Measurements from ENCODE around the gene ARPC1B. TPM values are rescaled to one million over a fixed set of nuclear protein-coding genes. Genes with fewer than 3 reads are reported as not detected.

The ARPC1B gene
- total and polyA plus RNA-seq, 7 donors = 70.3 to 390 (median 136) TPM

DNA sequence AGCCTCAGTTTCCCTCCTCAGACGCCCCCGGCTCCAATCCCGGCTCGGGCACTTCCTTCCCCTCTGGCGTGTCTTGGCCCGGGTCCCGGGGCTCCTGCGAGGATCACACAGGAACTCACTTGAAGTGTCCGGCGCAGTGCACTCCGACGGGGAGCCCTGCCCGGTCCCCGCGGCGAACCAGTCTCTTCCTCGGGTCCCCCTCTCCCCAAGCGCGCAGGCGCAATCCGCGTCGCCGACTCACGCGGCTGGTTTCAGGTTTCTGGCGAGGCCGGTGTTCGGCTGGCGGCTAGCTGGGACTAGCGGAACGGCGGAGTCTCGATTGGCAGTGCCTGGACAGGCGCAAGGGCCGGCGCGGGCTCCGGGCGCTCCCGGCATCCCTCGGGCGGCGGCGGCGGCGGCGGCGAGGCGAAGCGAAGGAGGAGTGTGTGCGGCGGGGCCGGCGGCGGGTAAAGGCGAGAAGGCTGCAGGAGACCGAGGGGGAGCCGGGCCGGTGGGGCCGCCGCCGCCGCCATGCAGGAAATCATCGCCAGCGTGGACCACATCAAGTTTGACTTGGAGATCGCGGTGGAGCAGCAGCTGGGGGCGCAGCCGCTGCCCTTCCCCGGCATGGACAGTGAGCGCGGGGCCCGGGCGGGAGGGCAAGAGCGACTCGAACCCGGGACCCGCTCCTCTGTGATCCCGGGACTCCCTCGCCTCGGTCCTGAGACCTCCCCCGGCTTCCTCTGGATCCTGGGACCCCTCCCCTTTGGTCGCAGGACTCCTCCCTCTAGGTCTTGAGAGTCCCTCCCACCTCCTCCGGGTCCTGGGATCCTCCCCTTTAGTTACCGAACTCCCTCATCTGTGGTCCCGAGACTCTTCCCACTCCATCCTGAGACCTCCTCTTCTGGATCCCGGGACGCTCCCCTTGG, 64.3 kb downstream of the ARPC1B start, which contains the start of the genes CPSF4 and PTCD1:
TSS of gene CPSF4 (plus strand) at position 371 of the 908 bp plus-strand sequence. CDS start at position 511, 140 bp downstream.
TSS of gene PTCD1 (minus strand) at position 226 of the 908 bp plus-strand sequence. CDS start 3,556 bp downstream, outside the sequence.
- WGBS, 2 donors = 0% methylated on average over 89 of the region's 89 CpGs
- H3K27me3 ChIP-seq = no peaks in the 10 kb centered on the region
- peaks cover 0 to 26% (median 4%) of the 10 kb centered on the region in 4 donors for H3K36me3 ChIP-seq
- TF ChIP-seq, protein P1, sequence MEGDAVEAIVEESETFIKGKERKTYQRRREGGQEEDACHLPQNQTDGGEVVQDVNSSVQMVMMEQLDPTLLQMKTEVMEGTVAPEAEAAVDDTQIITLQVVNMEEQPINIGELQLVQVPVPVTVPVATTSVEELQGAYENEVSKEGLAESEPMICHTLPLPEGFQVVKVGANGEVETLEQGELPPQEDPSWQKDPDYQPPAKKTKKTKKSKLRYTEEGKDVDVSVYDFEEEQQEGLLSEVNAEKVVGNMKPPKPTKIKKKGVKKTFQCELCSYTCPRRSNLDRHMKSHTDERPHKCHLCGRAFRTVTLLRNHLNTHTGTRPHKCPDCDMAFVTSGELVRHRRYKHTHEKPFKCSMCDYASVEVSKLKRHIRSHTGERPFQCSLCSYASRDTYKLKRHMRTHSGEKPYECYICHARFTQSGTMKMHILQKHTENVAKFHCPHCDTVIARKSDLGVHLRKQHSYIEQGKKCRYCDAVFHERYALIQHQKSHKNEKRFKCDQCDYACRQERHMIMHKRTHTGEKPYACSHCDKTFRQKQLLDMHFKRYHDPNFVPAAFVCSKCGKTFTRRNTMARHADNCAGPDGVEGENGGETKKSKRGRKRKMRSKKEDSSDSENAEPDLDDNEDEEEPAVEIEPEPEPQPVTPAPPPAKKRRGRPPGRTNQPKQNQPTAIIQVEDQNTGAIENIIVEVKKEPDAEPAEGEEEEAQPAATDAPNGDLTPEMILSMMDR (IDR thresholded peaks at IDR 0.05) = no peak
- TF ChIP-seq EP300 (IDR thresholded peaks at IDR 0.05) (no peak), POLR2AphosphoS5 (IDR thresholded peaks at IDR 0.05) (peak in 3 of 4 donors; percentile 78 to 81 (median 80)), POLR2A (IDR thresholded peaks at IDR 0.05) (peak; percentile 25 to 28)
- H3K27ac ChIP-seq = peak within 1 kb of the TSS; percentile 86 to 89 (median 86)
- peaks cover 0 to 37% (median 35%) of the 10 kb centered on the region in 4 donors for H3K4me1 ChIP-seq
- peak; percentile 98 for DNase-seq
- H3K4me3 ChIP-seq = peak within 1 kb of the TSS; percentile 80 to 95 (median 90)
- intact Hi-C loops (cut with DNase I) = no loop called here
- no peaks in the 10 kb centered on the region for H3K9me3 ChIP-seq

DNA sequence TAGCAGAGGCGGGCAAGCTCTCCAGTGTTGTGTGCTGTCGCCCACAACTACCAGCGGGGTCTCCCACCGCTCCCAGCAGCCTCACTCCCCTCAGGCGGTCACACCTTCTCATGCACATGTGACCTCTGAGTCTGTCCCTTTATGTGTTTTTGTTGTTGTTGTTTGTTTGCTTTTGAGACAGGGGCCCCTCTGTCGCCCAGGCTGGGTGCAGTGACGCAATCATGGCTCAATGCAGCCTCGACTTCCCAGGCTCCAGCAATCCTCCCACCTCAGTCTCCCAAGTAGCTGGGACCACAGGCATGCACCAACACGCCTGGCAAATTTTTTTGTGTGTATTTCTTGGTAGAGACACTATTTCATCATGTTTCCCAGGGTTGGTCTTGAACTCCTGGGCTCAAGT, 65.7 kb downstream of the ARPC1B start:
- Histone ChIP-seq H3K27me3 (no peaks in the 10 kb centered on the region), H3K36me3 (peaks cover 3 to 26% (median 8%) of the 10 kb centered on the region in 4 donors), H3K4me1 (peaks cover 0 to 37% (median 35%) of the 10 kb centered on the region in 4 donors), H3K27ac (peak overlapping the region in 1 of 4 donors; percentile 89), H3K4me3 (peak overlapping the region in 3 of 4 donors; percentile 80 to 90 (median 89)), H3K9me3 (no peaks in the 10 kb centered on the region)
- intact Hi-C loops (cut with DNase I) = no loop called here
- DNase-seq = no peak
- 79 to 85% methylated on average over 9 of the region's 9 CpGs for WGBS, 2 donors
- TF ChIP-seq, protein P1 (IDR thresholded peaks at IDR 0.05) = no peak
- no peak for TF ChIP-seq EP300 (IDR thresholded peaks at IDR 0.05)

Other genes starting within 250 kb of the ARPC1B start
- gene SMURF1, start 230.6 kb upstream of the ARPC1B start, total RNA-seq = 10 to 100 TPM; 10.7 to 18.0 (median 15.8) TPM
- gene SMURF1, start 230.6 kb upstream of the ARPC1B start, polyA plus RNA-seq = 10 to 100 TPM in 1 of 3 donors, 1 to 10 TPM in 2; 8.4 to 14.1 (median 9.7) TPM
- not detected for gene KPNA7, start 166.6 kb upstream of the ARPC1B start, total RNA-seq
- gene KPNA7, start 166.6 kb upstream of the ARPC1B start, polyA plus RNA-seq = 1 to 10 TPM in 1 of 3 donors, under 1 TPM in 1, not detected in 1; 0.26 to 1.4 TPM
- not detected for gene MYH16, start 101.9 kb upstream of the ARPC1B start, total RNA-seq
- gene MYH16, start 101.9 kb upstream of the ARPC1B start, polyA plus RNA-seq = under 1 TPM in 1 of 3 donors, not detected in 2; 0.19 TPM
- gene ARPC1A, start 48.8 kb upstream of the ARPC1B start, total RNA-seq = 100 to 1,000 TPM in 2 of 4 donors, 10 to 100 TPM in 2; 94.6 to 131 (median 111) TPM
- gene ARPC1A, start 48.8 kb upstream of the ARPC1B start, polyA plus RNA-seq = 100 to 1,000 TPM; 181 to 396 (median 263) TPM
- 10 to 100 TPM; 84.5 to 89.5 (median 85.1) TPM for gene PDAP1, start 33.9 kb downstream of the ARPC1B start, total RNA-seq
- gene PDAP1, start 33.9 kb downstream of the ARPC1B start, polyA plus RNA-seq = 100 to 1,000 TPM; 145 to 194 (median 163) TPM
- gene BUD31, start 34.2 kb downstream of the ARPC1B start, total RNA-seq = 10 to 100 TPM; 44.6 to 89.8 (median 69.3) TPM
- 100 to 1,000 TPM; 118 to 141 (median 119) TPM for gene BUD31, start 34.2 kb downstream of the ARPC1B start, polyA plus RNA-seq
- gene PTCD1, start 64.1 kb downstream of the ARPC1B start, total RNA-seq = 1 to 10 TPM; 4.6 to 6.4 (median 5.6) TPM
- 1 to 10 TPM; 1.2 to 5.5 (median 4.0) TPM for gene PTCD1, start 64.1 kb downstream of the ARPC1B start, polyA plus RNA-seq
- gene CPSF4, start 64.2 kb downstream of the ARPC1B start, total RNA-seq = 10 to 100 TPM; 26.8 to 32.3 (median 30.3) TPM
- gene CPSF4, start 64.2 kb downstream of the ARPC1B start, polyA plus RNA-seq = 10 to 100 TPM; 12.7 to 28.0 (median 19.8) TPM
- 1,000 to 10,000 TPM in 1 of 4 donors, 100 to 1,000 TPM in 3; 550 to 1,502 (median 722) TPM for gene ATP5MF, start 91.4 kb downstream of the ARPC1B start, total RNA-seq
- gene ATP5MF, start 91.4 kb downstream of the ARPC1B start, polyA plus RNA-seq = 1,000 to 10,000 TPM; 1,517 to 2,013 (median 1,625) TPM
- gene ZNF789, start 98.2 kb downstream of the ARPC1B start, total RNA-seq = 10 to 100 TPM in 1 of 4 donors, 1 to 10 TPM in 3; 4.3 to 10.5 (median 7.0) TPM
- 10 to 100 TPM in 1 of 3 donors, 1 to 10 TPM in 2; 3.7 to 17.4 (median 6.0) TPM for gene ZNF789, start 98.2 kb downstream of the ARPC1B start, polyA plus RNA-seq
- 10 to 100 TPM; 29.4 to 38.8 (median 34.6) TPM for gene ZNF394, start 125.6 kb downstream of the ARPC1B start, total RNA-seq
- gene ZNF394, start 125.6 kb downstream of the ARPC1B start, polyA plus RNA-seq = 10 to 100 TPM; 19.2 to 25.5 (median 19.2) TPM
- gene ZKSCAN5, start 129.9 kb downstream of the ARPC1B start, total RNA-seq = 10 to 100 TPM in 1 of 4 donors, 1 to 10 TPM in 3; 7.7 to 12.5 (median 8.4) TPM
- 1 to 10 TPM; 3.0 to 4.9 (median 3.0) TPM for gene ZKSCAN5, start 129.9 kb downstream of the ARPC1B start, polyA plus RNA-seq
- gene FAM200A, start 177.4 kb downstream of the ARPC1B start, total RNA-seq = 1 to 10 TPM; 2.3 to 6.4 (median 4.6) TPM
- 1 to 10 TPM; 1.8 to 3.1 (median 2.4) TPM for gene FAM200A, start 177.4 kb downstream of the ARPC1B start, polyA plus RNA-seq
- 100 to 1,000 TPM; 124 to 148 (median 131) TPM for gene ZNF655, start 183.9 kb downstream of the ARPC1B start, total RNA-seq
- 10 to 100 TPM; 45.0 to 56.9 (median 50.9) TPM for gene ZNF655, start 183.9 kb downstream of the ARPC1B start, polyA plus RNA-seq
- gene TMEM225B, start 223.5 kb downstream of the ARPC1B start, total RNA-seq = 1 to 10 TPM in 1 of 4 donors, under 1 TPM in 1, not detected in 2; 0.41 to 1.8 TPM
- under 1 TPM in 1 of 3 donors, not detected in 2; 0.38 TPM for gene TMEM225B, start 223.5 kb downstream of the ARPC1B start, polyA plus RNA-seq
- gene ZSCAN25, start 242.2 kb downstream of the ARPC1B start, total RNA-seq = 10 to 100 TPM; 10.7 to 19.9 (median 14.9) TPM
- 1 to 10 TPM; 3.6 to 7.2 (median 3.9) TPM for gene ZSCAN25, start 242.2 kb downstream of the ARPC1B start, polyA plus RNA-seq